Hematopoietic multipotent progenitor cell treated with erythropoietin and hydrocortisone succinate and interleukin-3 and kit ligand, for 8 days (in vitro differentiated cells): ENCODE measurements around the gene SCEL.
"Not testable (repeated sequence)": the region's sequence is repeated elsewhere in the genome, so short reads cannot be mapped to it uniquely, and the experiment has no call there.

Experiments
- DNase-seq: peaks from one replicate; pipeline ENCODE4 v3.0.0-alpha.2; 2015

SCEL gene

DNA sequence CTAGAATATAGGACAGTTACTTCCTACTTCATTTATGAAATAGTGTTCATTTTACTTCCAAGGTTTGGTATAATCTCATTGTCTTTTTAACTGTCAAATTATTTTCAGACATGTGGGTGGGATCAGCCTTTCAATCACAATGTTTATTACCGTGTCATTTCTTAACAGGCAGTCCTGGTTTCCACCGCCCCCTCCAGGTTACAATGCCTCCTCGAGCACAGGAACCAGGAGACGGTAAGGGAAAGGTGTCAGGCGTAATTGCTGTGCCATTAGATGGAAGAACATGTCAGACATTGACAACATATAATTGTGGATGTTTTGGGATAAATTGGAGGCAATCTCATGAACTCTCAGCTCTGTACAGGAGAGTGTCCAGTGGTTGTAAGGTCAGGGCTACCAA, 36.5 kb downstream of the SCEL start:
- no peak for DNase-seq

DNA sequence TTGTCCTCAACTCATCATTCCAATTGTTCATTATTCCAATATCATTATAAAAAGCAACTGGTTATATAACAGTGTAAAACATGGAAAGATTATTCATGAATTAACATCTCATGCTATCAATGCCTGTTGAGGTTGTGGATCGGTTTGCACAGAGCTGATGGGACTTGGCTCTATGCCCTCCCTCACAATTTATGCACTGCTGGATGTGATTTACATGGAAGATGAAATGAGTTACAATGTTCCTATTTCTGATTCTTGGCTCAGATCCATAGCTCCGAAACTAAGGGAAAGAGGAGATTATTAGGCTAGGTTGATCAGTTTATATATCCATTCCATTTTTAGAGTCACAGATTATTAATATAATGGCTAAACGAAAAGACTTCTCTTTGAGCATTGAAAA, 38.6 kb downstream of the SCEL start:
- DNase-seq: no peak

DNA sequence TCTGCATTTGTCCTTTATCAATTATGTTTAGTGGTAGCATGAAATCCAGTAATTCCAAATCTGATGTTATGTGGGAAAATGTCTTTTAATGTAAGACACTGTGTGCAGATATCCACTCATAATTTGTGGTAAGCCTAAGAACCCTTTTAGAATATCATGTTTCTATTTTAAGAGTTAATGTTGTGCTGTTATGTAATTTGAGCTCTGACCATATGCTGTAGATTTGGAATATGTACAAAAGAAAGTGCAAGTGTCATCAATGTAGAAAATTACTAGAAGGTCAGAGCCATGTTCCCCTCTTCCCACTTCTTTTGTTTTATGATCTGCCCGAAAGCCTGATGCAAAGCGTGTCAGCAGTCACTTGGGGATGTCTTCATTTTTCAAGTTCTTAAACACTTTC, 44.5 kb downstream of the SCEL start:
- DNase-seq: no peak

DNA sequence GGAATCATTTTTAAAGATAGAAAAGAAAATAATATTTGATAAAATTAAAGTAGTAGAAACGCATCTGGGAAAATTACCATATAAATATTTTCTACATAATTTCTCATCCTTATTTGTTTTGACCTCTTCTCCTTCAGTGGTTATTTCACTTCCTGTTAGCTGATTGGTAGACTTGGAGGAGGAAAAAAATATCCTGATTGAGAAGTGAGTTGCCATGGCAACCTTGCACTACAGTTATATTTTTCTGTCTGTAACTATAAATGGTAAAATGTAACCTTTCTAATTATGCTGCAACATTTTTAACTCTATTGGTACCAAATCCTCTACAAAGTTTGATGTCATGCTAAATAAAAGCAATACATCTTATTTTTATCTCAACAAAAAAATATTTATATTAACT, 45.2 kb downstream of the SCEL start:
- no peak for DNase-seq

DNA sequence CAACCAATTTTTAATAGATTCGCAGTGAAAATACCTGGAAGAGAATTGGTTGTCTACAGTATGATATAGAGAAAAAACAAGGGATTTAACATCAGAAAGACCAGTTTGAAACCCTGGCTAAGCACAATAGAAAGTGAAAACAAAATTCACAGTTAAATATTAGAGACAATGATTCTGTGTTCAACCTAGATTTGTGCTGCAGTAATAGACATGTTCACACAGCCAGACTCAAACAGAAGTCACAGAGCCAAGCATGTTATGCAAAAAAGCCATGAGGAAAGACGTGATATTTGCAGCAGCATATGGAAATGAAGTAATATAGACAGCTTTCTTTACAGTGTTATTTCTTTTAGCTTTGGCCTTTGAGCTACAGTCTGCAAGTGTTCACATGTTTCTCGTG, 48.1 kb downstream of the SCEL start:
- DNase-seq: no peak

DNA sequence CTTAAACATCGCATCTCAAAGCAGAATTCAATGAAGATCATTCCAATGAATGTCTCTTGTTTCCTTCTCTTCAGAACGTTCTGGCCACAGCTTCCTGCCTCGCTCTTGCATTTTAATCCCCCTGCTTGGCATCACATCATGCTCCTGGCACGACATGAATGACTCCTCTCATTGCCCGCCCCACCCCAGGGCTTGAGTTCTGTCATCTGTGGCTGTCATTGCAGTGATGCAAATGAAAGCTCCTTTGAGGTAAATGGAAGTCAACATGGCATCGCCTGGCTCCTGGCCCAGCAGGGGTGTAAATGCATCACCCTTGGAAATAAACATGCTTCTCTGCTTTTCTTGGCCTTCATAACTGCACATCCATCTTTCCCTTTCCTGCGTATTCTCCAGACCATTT, 48.6 kb downstream of the SCEL start:
- DNase-seq: no peak

DNA sequence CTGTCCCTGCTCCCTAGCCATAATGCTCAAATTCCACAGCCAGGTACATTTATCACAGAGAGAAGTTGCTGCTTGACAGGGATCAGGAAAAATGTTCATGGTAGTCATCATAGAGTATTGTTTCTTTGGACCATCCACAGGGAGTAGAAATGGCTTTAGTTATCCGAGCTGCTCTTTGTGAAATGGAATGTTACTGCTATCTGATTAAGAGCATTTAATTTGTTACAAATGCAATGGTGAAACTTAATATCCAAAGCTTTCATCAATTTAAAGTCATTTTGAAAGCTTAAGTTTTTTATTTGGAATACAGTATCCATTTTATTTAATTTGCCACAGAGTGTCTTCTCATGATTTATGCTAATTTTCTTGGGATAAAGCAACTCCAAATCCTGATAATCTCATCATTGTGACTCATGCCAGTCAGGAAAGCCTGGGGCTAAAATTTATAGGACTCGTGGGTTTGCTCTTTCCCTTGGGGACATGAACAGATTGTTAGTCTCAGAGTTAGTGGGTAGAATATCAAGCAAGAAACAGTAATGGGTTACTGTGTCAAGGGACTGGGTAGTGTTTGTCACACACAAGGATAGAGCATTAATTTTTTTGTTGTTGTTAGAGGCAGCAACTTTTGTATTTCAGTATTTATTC, 59.8 kb downstream of the SCEL start:
- no peak for DNase-seq

DNA sequence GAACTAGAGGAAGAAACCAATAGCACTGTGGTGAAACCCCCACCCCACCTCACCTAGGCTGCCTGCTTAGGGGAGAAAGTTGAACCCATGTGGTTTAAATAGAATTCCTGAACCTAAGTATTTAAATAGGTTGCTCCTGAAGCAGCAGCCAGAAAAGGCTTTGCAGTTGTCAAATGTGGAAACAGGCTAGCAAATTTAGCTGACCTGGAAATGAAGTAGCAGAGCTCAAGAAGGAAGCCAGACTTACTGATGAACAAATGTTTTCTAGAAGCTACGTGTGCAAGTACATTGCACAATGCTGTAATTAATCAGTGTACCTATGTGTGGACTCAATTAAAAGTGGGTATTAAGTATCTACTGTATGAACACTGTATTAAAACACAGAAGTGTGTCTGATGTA, 61.3 kb downstream of the SCEL start:
- no peak for DNase-seq

DNA sequence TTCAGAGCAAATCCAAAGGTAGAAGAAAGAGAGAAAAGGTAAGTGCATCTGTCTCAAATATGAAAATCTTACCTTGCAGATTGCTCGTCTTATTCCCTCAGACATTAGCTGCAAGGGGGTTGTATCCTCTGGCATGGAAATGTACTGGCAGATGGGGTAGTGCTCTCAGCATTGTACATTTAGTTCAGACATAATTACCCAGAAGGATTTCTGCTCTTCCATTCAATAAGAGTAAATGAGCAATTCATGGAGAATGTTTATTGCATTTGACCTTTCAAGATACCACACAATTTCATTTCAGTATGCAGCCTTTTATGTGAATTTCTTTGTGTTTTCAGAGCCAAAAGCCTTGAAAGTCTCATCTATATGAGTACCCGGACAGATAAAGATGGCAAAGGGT, 63.8 kb downstream of the SCEL start:
- no peak for DNase-seq

DNA sequence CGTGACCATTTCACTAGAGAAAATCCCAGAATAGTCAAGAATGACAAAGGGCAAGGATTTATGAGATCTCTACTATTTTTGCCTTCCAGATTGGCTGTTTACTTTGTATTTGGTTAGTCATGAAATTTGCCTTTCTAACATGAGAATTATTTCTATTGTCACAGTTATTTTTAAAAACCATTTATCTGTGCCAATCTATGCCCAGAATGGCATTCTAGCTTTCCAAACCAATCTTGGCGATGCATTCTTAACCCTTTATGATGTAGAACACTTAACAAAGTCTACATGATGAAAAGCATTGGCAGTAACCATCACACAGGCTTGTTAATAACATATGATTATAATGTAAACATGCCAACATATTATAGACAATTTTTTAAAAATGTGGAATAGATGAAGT, 65.2 kb downstream of the SCEL start:
- DNase-seq: no peak

DNA sequence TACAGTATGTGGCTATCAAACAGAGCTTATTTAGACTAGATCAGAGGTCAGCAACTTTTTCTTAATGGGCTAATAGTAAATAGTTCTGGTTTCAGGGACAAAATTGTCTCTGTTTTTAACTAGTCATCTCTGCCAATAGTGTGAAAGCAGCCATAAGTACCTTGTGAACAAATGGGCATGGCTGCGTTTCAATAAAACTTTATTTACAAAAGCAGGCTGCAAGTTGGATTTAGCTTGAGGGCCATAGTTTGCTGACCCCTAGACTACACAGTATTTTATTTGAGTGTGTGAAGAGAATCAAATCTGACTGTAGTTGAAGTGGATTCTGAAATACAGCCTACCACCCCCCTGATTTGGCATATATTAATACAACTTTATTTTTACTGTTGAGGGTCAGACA, 75.6 kb downstream of the SCEL start:
- no peak for DNase-seq

DNA sequence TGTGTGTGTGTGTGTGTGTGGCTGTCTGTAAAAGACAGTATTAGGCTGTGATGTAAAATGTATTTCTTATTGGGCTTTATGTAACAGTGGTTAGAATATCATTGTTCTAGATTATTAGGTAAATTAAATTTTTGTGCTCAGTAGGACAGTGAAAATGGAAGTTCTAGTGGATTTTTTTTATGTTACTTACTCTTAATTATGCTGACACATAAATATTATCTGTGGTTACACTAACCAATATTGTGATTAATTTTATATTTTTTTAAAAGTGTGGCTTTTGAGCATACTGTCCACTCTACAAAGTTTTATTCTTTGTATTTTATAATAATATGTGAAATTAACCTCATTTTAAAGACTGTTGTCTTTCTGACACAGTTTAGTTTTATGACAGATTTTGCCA, 80.5 kb downstream of the SCEL start:
- DNase-seq: no peak

DNA sequence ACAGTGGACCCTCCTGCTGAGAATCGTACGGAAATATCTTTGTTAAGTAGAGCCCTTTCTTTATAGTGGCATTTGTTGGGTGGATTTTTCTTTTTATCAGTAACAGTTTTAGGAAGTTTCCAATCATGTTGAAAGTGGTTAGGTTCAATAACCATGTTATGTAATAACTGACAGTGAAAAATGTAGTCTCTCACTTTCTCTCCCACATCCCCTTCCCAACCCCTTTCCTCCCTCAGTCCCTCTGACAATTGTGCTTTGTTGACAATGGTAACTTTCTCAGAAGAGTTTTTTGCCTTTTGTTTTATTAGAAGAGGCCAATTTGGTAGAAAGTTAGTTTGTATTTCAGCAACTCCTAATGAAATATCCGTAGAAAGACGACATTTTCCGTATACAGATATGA, 84.1 kb downstream of the SCEL start:
- no peak for DNase-seq

DNA sequence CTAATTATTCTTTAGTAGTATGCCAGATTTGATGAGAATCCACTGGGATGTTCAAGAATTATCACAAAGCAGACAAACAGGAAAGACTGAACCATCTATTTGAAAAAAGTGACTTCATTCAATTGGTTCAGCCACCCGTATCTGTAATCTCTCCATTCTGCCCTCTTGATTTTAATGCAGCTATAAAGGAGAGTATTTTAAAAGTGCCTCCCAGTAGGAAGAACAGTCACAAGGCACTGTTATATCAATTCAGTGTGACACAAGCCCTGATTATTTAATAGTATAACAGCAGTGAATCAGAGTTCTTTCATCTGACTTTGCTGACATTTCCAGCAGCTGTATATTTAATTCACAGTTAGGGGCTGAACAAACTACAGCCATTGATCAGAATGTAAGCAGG, 84.6 kb downstream of the SCEL start:
- no peak for DNase-seq

DNA sequence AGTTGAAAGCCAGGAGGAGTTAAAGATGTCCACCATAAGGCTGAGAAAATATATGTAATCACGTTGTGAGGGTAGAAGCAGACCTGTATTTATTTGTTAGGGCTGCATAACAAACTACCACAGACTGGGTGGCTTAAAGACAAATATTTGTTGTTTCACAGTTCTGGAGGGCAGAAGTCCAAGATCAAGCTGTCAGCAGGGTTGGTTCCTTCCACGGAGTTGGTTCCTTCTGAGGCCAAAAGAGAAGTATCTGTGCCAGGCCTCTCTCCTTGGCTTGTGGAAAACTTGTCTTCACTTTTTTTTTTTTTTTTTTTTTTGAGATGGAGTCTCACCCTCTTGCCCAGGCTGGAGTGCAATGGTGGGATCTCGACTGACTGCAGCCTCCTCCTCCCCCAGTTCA, 88.3 kb downstream of the SCEL start:
- no peak for DNase-seq

DNA sequence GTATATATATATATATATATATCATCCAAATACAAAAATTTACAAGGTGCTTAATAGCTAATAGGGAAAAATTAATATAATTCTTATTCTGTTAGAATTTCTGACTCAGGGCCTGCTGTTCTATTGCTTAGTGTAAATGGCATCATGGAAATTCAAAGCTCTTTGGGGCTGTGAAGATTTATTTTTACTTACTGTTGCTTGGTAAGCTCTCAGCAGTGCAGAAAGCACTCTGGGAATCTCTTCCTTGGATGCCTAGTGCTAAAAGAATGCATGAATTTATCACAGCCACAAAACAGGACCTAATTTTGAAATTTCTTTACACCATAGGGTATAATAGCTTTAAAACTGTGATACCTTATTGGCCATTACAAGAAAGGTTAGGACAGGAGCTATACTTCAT, 92.7 kb downstream of the SCEL start:
- no peak for DNase-seq

DNA sequence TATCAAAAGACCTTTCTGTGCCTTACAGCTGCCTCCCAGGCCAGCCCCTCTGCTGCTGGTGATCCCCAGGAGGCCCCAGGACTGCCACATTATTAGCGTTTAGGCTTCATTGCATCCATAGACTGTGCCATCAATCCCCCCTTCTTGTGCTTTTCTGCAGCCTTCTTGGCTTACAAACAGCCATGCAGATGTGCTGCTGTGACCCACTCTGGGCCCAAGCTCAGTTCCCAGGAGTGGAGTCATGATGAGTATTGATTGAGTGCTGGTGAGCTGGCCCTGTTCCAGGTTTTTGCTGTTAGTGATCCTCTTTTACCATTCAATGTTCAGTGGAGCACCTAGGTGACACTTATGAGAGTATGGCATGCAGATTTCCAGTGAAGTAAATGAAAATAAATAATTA, 102.1 kb downstream of the SCEL start:
- no peak for DNase-seq

DNA sequence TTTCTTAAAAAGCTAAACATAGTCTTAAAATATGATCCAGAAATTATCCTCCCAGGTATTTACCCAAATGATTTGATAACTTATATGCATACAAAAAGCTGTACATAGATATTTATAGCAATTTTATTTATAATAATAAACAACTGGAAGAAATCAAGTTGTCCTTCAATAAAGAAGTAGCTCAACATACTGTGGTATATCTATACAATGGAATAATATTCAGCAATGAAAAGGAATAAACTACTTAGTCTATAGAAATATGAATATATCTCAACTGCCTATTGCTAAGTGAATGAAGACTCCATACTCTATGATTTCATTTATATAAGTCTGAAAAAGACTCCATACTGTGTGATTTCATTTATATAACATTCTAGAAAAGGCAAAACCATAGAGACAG, 114.9 kb downstream of the SCEL start:
- DNase-seq: no peak

DNA sequence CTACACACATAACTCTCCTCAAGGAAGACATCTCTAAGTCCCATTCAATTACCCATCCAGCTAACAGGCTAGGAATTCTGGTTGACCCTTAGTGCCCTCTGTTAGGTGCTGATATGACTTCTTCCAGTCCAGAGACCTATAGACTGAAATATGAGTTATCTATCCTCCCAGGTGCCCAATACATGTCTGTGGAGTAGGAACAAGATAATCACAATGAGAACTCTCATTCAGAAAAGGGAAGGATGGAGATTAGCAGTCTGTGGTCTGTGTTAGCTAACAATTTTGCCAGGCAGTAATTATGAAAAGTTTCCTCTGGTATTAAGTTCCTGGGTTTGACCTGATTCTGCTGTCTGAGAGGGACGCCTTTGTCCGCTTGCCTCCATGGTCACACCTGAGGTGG, 117.8 kb downstream of the SCEL start:
- no peak for DNase-seq

DNA sequence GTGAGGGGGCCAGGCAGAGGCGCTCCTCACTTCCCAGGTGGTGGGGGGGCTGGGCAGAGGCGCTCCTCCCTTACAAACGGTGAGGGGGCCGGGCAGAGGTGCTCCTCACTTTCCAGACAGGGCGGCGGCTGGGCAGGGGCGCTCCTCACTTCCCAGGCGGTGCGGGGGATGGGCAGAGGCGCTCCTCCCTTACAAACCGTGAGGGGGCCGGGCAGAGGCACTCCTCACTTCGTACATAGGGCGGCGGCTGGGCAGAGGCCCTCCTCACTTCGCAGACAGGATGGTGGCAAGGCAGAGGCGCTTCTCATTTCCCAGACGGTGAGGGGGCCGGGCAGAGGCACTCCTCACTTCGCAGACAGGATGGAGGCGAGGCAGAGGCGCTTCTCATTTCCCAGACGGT, 124.5 kb downstream of the SCEL start:
- not testable (repeated sequence) for DNase-seq

DNA sequence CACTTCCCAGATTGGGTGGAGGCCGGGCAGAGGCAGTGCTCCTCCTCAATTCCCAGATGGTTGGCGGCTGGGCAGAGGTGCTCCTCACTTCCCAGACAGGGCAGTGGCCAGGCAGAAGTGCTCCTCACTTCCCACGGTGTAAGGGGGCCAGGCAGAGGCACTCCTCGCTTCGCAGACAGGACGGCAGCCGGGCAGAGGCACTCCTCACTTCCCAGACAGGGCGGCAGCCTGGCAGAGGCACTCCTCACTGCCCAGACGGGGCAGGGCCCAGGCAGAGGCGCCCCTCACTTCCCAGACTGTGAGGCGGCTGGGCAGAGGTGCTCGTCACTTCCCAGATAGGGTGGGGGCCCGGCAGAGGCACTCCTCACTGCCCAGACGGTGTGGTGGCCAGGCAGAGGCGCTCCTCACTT, 125.3 kb downstream of the SCEL start:
- DNase-seq: no peak

DNA sequence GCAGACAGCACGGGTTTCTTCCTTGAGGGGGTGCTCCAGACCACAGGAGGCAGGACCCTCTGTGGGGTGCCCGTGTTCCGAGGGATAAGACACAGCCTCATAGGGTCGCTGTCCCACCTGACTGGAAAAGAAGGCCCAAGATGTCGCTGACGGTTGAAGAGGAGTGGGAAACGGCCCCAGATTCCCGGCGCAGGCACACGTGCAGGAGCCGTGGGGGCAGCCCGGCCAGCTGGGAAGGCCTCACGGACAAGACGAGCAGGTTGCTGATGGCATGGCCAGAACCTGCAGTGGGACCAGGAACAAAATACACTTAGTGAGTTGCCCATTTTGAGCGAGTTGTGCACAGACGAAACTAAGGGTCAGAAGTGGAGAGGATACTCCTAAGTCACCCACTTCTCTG, 126.8 kb downstream of the SCEL start:
- not testable (repeated sequence) for DNase-seq

DNA sequence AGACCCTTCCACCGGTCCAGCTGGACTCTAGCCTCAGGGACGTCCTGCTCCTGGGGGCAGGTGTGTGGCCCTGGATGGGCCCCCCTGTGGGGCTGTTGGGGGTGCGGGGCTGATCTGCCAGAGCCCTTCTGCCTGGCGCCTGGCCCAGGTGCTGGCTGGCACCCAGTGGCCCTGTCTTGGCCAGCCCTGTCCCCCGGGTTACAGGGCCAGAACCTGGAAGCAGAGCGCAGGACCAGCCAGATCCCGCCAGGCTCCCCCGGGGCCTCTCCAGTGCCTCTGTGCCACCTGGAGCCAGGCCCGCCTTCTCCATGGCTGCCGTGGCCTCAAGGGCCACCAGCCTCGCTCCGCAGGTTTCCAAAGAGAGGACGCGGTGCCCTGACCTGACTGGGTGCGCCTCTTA, 127.3 kb downstream of the SCEL start:
- not testable (repeated sequence) for DNase-seq

DNA sequence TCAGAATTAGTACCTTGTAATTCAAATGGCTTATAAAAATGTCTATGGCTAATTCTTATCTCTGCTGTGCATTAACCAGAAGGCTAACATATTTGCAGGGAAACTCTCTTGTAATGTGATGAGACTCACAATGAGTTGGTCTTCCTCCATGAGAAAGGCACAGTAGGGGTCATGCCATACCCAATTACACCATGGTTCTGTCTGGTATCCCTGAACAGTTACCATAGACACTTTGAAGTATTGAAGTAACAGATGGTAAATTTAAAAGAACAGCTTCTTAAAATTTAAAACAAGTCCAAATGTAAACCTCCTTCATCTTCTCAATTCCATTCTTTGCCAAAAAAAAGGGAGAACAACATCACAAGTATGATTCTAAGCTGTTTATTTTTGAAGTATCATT, 139.3 kb downstream of the SCEL start:
- no peak for DNase-seq

DNA sequence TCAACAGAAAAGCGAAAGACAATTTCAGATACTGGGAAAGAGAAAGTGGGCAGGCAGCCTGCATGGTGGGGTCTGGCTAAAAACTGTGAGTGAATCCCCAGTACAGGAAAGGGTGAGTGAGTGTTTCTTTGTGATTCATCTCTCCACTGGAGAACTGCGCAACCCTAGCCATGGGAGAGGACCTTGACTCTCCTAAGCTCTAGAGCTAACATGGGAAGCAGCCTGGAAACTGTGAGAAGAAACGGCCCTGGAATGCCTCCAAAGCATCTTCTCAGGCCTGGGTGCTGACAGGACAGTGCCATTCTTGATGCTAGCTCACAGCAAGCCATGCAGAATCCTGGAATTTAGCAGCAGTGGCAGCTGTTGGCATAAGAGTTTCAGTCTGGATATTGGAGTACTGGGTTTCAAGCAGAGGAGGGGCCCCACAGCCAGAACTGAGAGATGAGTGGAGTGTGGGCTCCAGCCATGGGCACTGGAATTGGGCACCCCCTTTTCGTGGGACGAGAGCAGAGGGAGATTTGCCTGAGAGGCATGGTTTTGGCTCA, 143.3 kb downstream of the SCEL start:
- DNase-seq: no peak

DNA sequence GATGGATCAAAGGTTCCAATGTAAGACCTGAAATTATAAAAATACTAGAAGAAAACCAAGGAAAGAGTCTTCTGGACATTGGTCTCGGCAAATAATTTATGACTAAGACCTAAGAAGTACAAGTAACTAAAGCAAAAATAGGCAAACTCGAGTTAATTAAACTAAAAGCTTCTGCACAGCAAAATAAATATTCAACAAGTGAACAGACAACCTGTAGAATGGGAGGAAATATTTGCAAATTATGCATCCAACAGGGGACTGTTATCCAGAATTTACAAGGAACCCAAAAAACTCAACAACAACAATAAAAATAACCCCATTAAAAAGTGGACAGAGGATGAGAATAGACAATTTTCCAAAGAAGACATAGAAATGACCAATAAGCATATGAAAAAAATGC, 152.3 kb downstream of the SCEL start:
- DNase-seq: no peak
